Measurements from ENCODE around the gene CDKN1C.

The CDKN1C gene

DNA sequence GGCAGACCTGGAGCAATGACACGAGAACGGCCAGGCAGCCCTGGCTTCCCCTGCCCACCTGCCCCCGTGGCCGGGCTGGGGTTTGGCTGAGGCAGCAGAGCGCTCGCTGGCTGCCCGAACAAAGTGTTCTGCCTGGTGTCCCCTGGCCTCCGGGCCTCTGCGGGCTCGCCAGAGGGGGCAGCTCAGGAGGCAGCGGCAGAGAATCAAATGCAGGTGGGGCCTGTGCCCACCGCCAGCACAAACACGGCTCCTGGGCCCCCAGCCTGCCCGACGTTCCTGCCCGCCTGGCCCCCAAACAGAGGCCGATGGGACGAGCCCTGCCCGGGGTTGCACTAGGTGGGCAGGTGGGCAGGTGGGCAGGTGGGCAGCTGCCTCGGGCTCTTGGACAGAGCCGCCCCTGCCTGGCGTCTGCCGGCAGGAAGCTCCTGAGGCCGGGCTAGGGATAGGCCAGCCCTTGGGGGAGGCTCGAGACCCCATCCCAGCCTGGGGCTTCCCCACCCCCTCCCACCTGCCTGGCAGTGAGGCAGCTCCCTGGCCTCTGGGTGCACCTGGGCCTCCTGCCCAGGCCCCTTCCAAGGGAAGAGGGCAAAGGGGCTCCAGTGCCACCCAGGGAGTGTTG, 46.8 kb downstream of the CDKN1C start:
- no peak overlapping the region for H3K9ac ChIP-seq (ENCODE audit: low read depth, low read length)
- peaks cover 7% of the 10 kb centered on the region; the same call in 1 of the 2 replicates for H3K4me1 ChIP-seq (ENCODE audit: insufficient read depth, low read length)
- H3K27ac ChIP-seq (ENCODE audit: low read depth, low read length) = no peak overlapping the region
- H3K27me3 ChIP-seq (ENCODE audit: insufficient read depth, low read length) = no peaks in the 10 kb centered on the region; the same call in none of the 2 replicates
- no peaks in the 10 kb centered on the region for H3K9me3 ChIP-seq (ENCODE audit: insufficient read depth, low read depth, low read length)
- H3K36me3 ChIP-seq (ENCODE audit: insufficient read depth, low read length) = no peaks in the 10 kb centered on the region
- WGBS = 93% methylated on average over 25 of the region's 25 CpGs
- H3K4me3 ChIP-seq (ENCODE audit: low read length) = no peak overlapping the region

DNA sequence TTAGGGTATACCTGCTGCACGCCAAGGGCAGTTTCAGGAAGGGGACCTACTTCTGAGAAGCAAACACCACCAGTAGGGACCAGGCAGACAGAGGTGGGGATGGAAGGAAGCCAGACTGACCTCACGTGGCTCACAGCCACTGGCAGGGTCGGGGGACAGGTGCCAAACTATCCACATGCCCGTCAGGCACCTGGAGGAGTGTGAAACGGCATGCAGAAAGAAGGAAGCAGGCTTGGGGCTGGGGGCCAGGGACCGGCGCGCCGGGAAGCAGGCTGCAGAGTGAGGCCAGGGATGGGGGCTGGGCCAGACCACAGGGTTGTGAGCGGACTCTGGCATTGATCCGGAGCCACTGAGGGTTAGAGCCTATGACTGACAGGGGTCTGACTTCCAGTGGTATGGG, 47.5 kb downstream of the CDKN1C start:
- no peak overlapping the region for H3K9ac ChIP-seq (ENCODE audit: low read depth, low read length)
- WGBS = 77% methylated on average over 11 of the region's 11 CpGs
- H3K9me3 ChIP-seq (ENCODE audit: insufficient read depth, low read depth, low read length) = no peaks in the 10 kb centered on the region
- peaks cover 7% of the 10 kb centered on the region; the same call in 1 of the 2 replicates for H3K4me1 ChIP-seq (ENCODE audit: insufficient read depth, low read length)
- H3K4me3 ChIP-seq (ENCODE audit: low read length) = no peak overlapping the region
- no peaks in the 10 kb centered on the region; the same call in none of the 2 replicates for H3K27me3 ChIP-seq (ENCODE audit: insufficient read depth, low read length)
- H3K27ac ChIP-seq (ENCODE audit: low read depth, low read length) = no peak overlapping the region
- no peaks in the 10 kb centered on the region for H3K36me3 ChIP-seq (ENCODE audit: insufficient read depth, low read length)

DNA sequence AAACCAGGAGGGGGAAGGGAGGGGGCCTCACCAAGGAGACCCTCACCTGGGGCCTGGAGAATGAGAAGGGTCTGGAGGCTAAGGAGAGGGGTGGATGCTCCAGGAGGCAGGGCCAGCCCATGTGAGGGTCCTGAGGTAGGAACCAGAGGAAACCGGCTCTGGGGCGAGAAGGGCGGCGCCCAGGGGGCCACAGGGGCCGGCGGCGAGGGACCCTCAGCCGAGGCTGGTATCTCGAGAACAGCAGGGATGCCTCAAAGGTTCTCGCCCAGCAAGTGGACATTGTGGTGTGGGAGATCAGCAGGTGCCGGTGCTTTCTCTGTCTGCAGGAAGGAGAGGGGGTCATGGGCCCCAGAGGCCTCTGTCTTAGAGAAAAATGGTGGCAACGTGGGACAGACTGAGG, 47.9 kb downstream of the CDKN1C start:
- Histone ChIP-seq H3K36me3 (ENCODE audit: insufficient read depth, low read length) (no peaks in the 10 kb centered on the region), H3K27ac (ENCODE audit: low read depth, low read length) (no peak overlapping the region), H3K9ac (ENCODE audit: low read depth, low read length) (no peak overlapping the region), H3K9me3 (ENCODE audit: insufficient read depth, low read depth, low read length) (no peaks in the 10 kb centered on the region), H3K27me3 (ENCODE audit: insufficient read depth, low read length) (no peaks in the 10 kb centered on the region; the same call in none of the 2 replicates), H3K4me1 (ENCODE audit: insufficient read depth, low read length) (peaks cover 7% of the 10 kb centered on the region; the same call in 1 of the 2 replicates), H3K4me3 (ENCODE audit: low read length) (no peak overlapping the region)
- WGBS = 88% methylated on average over 12 of the region's 12 CpGs

DNA sequence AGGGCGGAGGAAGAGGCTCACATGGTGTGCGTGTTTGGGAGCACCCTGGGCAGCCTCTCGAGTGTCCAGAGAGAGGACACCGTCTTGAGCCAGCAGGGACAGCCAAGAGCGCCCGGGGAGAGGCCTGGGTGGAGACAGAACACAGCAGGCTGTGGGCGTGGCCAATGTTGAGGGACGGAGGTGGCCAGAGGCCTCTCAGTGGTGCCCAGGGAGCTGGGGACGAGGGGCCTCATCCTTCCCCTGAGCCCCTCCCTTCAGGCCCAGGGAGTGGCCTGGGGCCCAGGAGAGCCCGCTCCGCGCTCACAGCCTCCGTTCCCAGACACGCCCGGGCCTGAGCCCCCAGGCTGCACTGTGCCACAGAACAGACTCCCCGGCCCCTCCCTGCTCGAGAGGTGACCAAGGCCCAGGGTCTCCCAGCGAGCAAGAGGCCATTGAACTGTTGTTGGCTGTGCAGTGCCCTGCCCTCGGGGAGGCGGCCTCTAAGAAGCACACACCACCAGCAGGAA, 48.4 kb downstream of the CDKN1C start:
- Histone ChIP-seq H3K27me3 (ENCODE audit: insufficient read depth, low read length) (no peaks in the 10 kb centered on the region; the same call in none of the 2 replicates), H3K4me3 (ENCODE audit: low read length) (no peak overlapping the region), H3K9me3 (ENCODE audit: insufficient read depth, low read depth, low read length) (no peaks in the 10 kb centered on the region), H3K9ac (ENCODE audit: low read depth, low read length) (no peak overlapping the region), H3K27ac (ENCODE audit: low read depth, low read length) (no peak overlapping the region), H3K36me3 (ENCODE audit: insufficient read depth, low read length) (no peaks in the 10 kb centered on the region), H3K4me1 (ENCODE audit: insufficient read depth, low read length) (peaks cover 7% of the 10 kb centered on the region; the same call in 1 of the 2 replicates)
- WGBS = 60% methylated on average over 20 of the region's 20 CpGs

DNA sequence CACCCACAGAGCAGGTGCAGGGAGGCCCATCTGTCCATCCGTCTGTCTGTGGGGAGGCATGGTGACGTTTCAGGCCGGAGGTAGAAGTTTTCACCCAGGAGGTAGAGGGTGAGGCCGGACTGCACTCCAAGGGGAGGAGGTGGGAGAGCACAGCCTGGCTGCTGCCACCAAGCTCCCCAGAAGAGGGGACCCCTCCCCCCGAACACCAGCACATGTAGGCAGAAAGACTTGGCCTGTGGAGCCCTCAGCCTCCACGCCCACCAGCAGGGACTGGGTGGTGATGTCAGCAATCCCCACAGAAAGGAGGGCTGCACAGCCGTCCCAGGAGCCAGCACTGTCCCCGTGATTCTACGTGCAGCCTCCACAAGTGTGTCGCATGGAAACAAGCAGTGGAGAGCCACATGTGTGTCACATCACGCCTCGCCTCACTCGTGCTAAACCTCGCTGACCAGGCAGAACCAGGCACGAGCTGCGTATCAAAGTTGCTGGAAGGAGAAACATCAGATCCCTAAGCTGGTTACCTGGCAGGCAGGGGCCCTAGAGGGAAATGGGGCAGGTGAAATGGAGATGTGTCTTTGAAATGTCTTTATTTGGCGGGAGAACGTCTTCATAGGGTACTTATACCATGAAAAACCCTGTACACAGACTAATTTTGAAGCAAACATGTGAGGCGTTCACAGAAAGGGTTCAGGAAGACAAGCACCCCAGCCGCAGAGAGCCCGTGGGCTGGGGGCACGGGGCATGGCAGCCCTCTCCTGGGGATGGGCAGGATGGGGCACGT, 49.1 kb downstream of the CDKN1C start:
- 85% methylated on average over 23 of the region's 23 CpGs for WGBS
- no peaks in the 10 kb centered on the region for H3K9me3 ChIP-seq (ENCODE audit: insufficient read depth, low read depth, low read length)
- H3K4me1 ChIP-seq (ENCODE audit: insufficient read depth, low read length) = peaks cover 7% of the 10 kb centered on the region; the same call in 1 of the 2 replicates
- H3K27me3 ChIP-seq (ENCODE audit: insufficient read depth, low read length) = no peaks in the 10 kb centered on the region; the same call in none of the 2 replicates
- no peak overlapping the region for H3K9ac ChIP-seq (ENCODE audit: low read depth, low read length)
- no peak overlapping the region for H3K27ac ChIP-seq (ENCODE audit: low read depth, low read length)
- H3K4me3 ChIP-seq (ENCODE audit: low read length) = no peak overlapping the region
- no peaks in the 10 kb centered on the region for H3K36me3 ChIP-seq (ENCODE audit: insufficient read depth, low read length)

DNA sequence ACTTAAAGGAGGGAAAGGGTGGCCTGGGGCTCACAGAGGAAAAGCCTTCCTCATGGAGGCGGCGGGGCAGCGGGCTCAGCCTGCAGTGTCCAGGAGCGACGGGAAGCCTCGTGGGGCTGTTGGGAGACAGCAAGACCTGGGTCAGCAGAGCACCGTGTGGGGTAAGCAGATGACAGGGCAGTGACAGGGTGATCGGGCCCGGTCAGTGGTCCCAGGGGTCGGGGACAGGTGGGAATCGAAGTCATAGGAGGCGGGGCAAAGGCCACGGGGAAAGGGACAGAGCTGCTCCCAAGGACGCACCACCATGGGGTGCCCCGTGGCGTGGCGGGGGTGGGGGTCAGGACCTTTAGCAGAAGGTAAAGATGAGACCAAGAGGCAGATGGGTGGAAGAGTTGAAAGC, 49.8 kb downstream of the CDKN1C start:
- Histone ChIP-seq H3K9ac (ENCODE audit: low read depth, low read length) (no peak overlapping the region), H3K36me3 (ENCODE audit: insufficient read depth, low read length) (no peaks in the 10 kb centered on the region), H3K9me3 (ENCODE audit: insufficient read depth, low read depth, low read length) (no peaks in the 10 kb centered on the region), H3K27me3 (ENCODE audit: insufficient read depth, low read length) (no peaks in the 10 kb centered on the region; the same call in none of the 2 replicates), H3K4me1 (ENCODE audit: insufficient read depth, low read length) (peaks cover 7% of the 10 kb centered on the region; the same call in 1 of the 2 replicates), H3K4me3 (ENCODE audit: low read length) (no peak overlapping the region), H3K27ac (ENCODE audit: low read depth, low read length) (no peak overlapping the region)
- 86% methylated on average over 17 of the region's 17 CpGs for WGBS

DNA sequence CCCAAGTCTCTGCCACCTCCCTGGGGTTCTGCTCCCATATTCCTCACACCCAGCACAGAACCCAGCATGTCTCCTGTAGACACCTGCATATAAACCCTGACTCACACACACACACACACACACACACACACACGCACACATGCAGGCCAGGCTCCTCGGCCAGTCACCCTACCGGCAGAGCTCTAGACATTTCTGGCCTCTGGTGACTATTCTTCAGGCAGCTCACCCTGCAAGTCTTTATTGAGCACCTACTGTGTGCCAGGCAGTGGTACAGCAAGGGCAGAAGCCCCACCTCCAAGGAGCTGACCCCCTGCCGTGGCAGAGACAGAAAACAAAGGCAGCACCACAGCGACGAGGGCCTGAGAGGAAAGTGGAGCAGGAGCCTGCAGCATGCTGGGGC, 50.3 kb downstream of the CDKN1C start:
- Histone ChIP-seq H3K9me3 (ENCODE audit: insufficient read depth, low read depth, low read length) (no peaks in the 10 kb centered on the region), H3K36me3 (ENCODE audit: insufficient read depth, low read length) (no peaks in the 10 kb centered on the region), H3K4me3 (ENCODE audit: low read length) (no peak overlapping the region), H3K27ac (ENCODE audit: low read depth, low read length) (no peak overlapping the region), H3K27me3 (ENCODE audit: insufficient read depth, low read length) (no peaks in the 10 kb centered on the region; the same call in none of the 2 replicates), H3K4me1 (ENCODE audit: insufficient read depth, low read length) (peaks cover 7% of the 10 kb centered on the region; the same call in 1 of the 2 replicates), H3K9ac (ENCODE audit: low read depth, low read length) (no peak overlapping the region)
- 49% methylated on average over 6 of the region's 6 CpGs for WGBS

DNA sequence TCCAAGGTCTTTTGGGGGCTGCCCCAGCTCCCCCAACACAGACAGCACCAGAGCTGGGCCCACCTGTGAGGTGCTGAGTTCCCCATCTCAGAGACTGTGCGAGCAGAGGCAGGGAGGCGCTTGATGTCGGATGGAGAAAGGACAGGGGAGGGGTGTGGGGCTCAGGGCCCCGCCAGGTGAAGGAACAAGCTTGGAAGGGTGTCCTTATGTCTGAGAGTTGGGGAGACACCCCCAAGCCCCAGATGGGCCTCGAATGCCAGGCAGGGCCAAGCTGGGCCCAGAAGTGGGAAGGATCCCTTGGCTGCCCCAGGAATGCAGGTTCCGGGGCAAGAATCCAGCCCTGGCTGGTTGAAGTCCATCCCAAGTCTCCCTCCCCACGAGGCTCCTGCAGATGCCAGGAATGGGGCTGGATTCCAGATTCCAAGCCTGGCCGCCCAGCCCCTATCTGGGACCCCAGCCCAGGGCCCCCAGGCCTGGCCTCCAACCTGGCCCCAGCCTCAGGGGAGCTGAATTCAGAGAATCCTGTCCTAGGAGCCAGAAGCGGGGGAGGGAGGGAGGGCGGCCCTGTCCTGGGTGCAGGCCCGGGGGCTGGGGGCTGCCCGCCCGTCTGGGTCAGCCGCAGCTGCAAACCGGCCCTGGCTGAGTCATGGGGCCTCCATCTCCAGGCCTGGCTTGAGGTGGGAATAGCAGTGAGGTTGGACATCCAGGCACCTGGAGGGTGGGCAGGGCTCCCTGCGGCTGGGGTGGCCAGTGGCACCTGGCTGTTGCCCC, 50.9 kb downstream of the CDKN1C start:
- Histone ChIP-seq H3K27me3 (ENCODE audit: insufficient read depth, low read length) (no peaks in the 10 kb centered on the region; the same call in none of the 2 replicates), H3K36me3 (ENCODE audit: insufficient read depth, low read length) (no peaks in the 10 kb centered on the region), H3K4me1 (ENCODE audit: insufficient read depth, low read length) (peaks cover 5% of the 10 kb centered on the region; the same call in 1 of the 2 replicates), H3K4me3 (ENCODE audit: low read length) (no peak overlapping the region), H3K9me3 (ENCODE audit: insufficient read depth, low read depth, low read length) (no peaks in the 10 kb centered on the region), H3K9ac (ENCODE audit: low read depth, low read length) (no peak overlapping the region), H3K27ac (ENCODE audit: low read depth, low read length) (no peak overlapping the region)
- WGBS = 81% methylated on average over 16 of the region's 16 CpGs

DNA sequence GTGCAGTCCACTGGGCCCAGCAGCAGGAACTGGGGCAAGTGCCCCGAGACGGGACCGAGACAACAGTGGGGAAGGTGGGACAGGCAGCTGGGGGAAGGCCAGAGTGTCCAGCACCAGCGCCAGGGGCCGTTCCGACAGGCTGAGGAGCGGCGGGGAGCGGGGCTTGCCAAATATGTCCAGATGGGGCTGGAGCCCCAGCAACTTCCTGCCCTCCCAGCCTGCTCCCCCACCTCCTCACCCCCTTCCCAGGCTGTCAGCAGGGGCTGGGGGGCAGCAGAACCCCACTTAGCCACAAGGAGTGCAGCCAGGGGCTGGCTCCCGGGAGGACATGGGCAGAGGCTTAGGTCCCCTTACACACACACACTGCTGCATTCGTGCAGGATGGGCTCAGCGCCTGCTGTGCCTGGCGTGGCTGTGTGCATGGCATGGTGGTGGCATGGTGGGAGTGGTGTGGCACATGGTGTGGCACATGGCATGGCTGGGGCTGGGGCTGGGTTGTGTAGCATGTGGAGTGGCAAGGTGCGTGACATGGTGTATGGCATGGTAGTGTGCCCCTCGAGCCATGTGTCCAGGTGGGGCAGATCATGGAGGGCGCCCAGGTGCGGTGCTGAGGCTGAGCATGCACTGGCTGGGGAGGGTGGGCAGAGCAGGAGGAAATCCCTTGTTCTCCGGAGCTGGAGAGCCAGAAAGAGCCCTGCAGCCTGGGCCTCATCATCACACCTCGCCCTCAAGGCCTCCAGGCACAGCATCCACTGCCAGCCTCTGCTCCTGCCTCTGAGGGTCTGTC, 51.7 kb downstream of the CDKN1C start:
- 92% methylated on average over 19 of the region's 19 CpGs for WGBS
- Histone ChIP-seq H3K9me3 (ENCODE audit: insufficient read depth, low read depth, low read length) (peaks cover 5% of the 10 kb centered on the region; the same call in 1 of the 2 replicates), H3K4me3 (ENCODE audit: low read length) (no peak overlapping the region), H3K27ac (ENCODE audit: low read depth, low read length) (no peak overlapping the region), H3K9ac (ENCODE audit: low read depth, low read length) (no peak overlapping the region), H3K36me3 (ENCODE audit: insufficient read depth, low read length) (no peaks in the 10 kb centered on the region), H3K4me1 (ENCODE audit: insufficient read depth, low read length) (0 out of 2 replicates have a peak, but pooled peaks cover 2% of the 10 kb centered on the region), H3K27me3 (ENCODE audit: insufficient read depth, low read length) (no peaks in the 10 kb centered on the region; the same call in none of the 2 replicates)

All from HUES64 (cell line).